Right lobe of liver (tissue), 4 donors: ENCODE results near the gene C3orf38.

ENCODE experiments used
- POLR2A ChIP-seq: fragments of 450-650 bp; IDR thresholded peaks from one replicate; pipeline ENCODE4 v1.6.1; 2017; ENCODE audit warnings: antibody characterized with exemption, mild to moderate bottlenecking
- TF ChIP-seq, protein P1 (sequence below), 4 donors: fragments of 200-600 bp in 3 of 4; fragments of 450-650 bp in 1 of 4; IDR thresholded peaks; one replicate each; pipeline versions ENCODE4 v1.5.1 to v1.8.0; 2016 to 2022; ENCODE audit warnings: antibody characterized with exemption in 4 of 4, mild to moderate bottlenecking in 2 of 4
- donor health status: DM: no; HTN: no; CAD: no.
- donor health status: DM: no; HTN: no; CAD: no.
- donor health status: DM: no; HTN: yes; CAD: no.

DNA sequence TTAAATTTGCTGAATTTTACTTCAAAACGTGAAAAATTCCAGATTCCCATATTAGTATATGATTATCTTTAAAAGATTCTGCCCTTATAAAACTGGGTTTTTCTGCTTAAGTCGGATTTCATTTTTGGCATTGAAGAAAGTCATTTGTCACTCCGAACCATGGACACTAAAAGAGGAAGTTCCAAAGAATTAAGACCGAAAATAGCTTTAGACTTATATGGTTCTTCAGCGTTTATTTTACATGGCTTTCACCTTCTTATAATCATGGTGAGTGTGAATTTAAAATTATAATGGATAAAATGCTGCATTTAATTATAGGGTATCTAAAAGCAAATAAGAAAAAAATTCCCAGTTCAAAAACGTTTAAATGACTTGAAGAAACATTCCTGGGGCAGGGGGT lies 1.0 kb downstream of the C3orf38 start:
- TF ChIP-seq, protein P1, sequence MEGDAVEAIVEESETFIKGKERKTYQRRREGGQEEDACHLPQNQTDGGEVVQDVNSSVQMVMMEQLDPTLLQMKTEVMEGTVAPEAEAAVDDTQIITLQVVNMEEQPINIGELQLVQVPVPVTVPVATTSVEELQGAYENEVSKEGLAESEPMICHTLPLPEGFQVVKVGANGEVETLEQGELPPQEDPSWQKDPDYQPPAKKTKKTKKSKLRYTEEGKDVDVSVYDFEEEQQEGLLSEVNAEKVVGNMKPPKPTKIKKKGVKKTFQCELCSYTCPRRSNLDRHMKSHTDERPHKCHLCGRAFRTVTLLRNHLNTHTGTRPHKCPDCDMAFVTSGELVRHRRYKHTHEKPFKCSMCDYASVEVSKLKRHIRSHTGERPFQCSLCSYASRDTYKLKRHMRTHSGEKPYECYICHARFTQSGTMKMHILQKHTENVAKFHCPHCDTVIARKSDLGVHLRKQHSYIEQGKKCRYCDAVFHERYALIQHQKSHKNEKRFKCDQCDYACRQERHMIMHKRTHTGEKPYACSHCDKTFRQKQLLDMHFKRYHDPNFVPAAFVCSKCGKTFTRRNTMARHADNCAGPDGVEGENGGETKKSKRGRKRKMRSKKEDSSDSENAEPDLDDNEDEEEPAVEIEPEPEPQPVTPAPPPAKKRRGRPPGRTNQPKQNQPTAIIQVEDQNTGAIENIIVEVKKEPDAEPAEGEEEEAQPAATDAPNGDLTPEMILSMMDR (IDR thresholded peaks at IDR 0.05), result no peak
- TF ChIP-seq POLR2A, result no peak
